Stimulated activated naive CD8-positive, alpha-beta T cell treated with anti-CD3 and anti-CD28 coated beads, Interleukin-15, Interleukin-2, amounts not matched to agents 100 ng/mL and 50 ng/mL, for 24 hours (primary cell): ENCODE results near the gene DCTN3.
"Not testable (repeated sequence)": the region's sequence is repeated elsewhere in the genome, so short reads cannot be mapped to it uniquely, and the experiment has no call there.

ENCODE experiments used
- H3K27ac Mint-ChIP-seq: one replicate; pipeline ENCODE4 v1.8.0; 2021; ENCODE audit warnings: mild to moderate bottlenecking, mixed read lengths
- H3K27me3 Mint-ChIP-seq: one replicate; pipeline ENCODE4 v1.8.0; 2021; ENCODE audit warnings: mixed read lengths
- H3K36me3 Mint-ChIP-seq: one replicate; pipeline ENCODE4 v1.8.0; 2021; ENCODE audit warnings: low read depth, mixed read lengths
- H3K4me1 Mint-ChIP-seq: one replicate; pipeline ENCODE4 v1.8.0; 2021; ENCODE audit warnings: low read depth, mixed read lengths
- H3K4me3 Mint-ChIP-seq: one replicate; pipeline ENCODE4 v1.8.0; 2021; ENCODE audit warnings: mild to moderate bottlenecking, mixed read lengths
- H3K9me3 Mint-ChIP-seq: one replicate; pipeline ENCODE4 v1.8.0; 2021; ENCODE audit warnings: mixed read lengths

DCTN3 gene

DNA sequence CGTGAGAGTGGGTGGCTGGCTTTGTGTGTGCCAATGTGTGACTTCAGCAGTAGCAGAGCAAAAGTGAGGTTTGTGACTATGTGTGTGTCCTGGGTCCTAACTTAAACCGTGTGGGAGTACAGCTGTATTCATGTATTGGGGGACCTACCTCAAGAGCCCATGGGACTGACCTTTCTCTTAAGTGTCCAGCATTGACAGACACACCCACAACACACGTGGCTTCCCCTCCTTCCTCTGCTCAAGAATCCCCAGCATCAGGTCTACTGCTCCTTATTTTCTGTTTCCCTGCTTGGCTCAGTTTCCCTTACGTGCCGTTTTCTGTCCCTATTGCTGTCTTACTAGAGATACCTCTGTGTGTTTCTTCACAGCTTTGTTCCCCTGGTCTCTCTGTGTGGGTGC lies 32.3 kb upstream of the DCTN3 start:
- Mint-ChIP-seq H3K4me1 (peaks cover 26% of the 10 kb centered on the region), H3K36me3 (peaks cover 17% of the 10 kb centered on the region), H3K4me3 (peak overlapping the region; percentile 15), H3K27ac (peak overlapping the region; percentile 69), H3K9me3 (no peaks in the 10 kb centered on the region), H3K27me3 (no peaks in the 10 kb centered on the region)

GRCh38 chr9:34651876-34652601 lies 31.7 kb upstream of the DCTN3 start, which contains the start of gene IL11RA:
Gene IL11RA, plus strand, starts transcription at chr9:34652185. Its CDS starts 3,033 bp downstream, at chr9:34655218.
- peaks cover 17% of the 10 kb centered on the region for H3K36me3 Mint-ChIP-seq
- peaks cover 32% of the 10 kb centered on the region for H3K4me1 Mint-ChIP-seq
- peak within 1 kb of the TSS; percentile 15 for H3K4me3 Mint-ChIP-seq
- H3K9me3 Mint-ChIP-seq = no peaks in the 10 kb centered on the region
- no peaks in the 10 kb centered on the region for H3K27me3 Mint-ChIP-seq
- peak within 1 kb of the TSS; percentile 69 for H3K27ac Mint-ChIP-seq

DNA sequence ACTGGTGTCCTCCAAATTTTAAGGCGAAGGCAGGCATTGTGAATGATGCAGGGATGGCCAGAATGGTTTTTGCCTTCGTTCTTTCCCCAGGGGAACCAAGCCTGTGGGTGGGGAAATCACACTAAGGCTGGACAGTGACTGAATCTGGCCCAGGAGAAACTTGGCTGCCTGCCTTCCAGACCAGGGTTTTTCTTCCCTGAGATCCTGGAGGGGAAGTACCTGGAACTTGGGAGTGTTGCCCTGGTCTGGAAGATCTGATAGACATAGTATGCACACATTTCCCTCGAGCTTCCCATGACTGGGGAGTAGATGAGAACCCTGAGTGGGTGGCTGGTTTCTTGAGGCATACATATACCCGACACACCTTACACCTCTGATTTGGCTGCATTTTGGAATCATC lies 31.0 kb upstream of the DCTN3 start:
- no peaks in the 10 kb centered on the region for H3K9me3 Mint-ChIP-seq
- peaks cover 17% of the 10 kb centered on the region for H3K36me3 Mint-ChIP-seq
- peaks cover 34% of the 10 kb centered on the region for H3K4me1 Mint-ChIP-seq
- H3K4me3 Mint-ChIP-seq = no peak overlapping the region
- no peak overlapping the region for H3K27ac Mint-ChIP-seq
- no peaks in the 10 kb centered on the region for H3K27me3 Mint-ChIP-seq

- H3K4me1 Mint-ChIP-seq = peaks cover 40% of the 10 kb centered on the region
- H3K36me3 Mint-ChIP-seq = peaks cover 17% of the 10 kb centered on the region
- no peaks in the 10 kb centered on the region for H3K27me3 Mint-ChIP-seq
- H3K4me3 Mint-ChIP-seq = no peak overlapping the region
- no peaks in the 10 kb centered on the region for H3K9me3 Mint-ChIP-seq
- no peak overlapping the region for H3K27ac Mint-ChIP-seq
Observed at GRCh38 chr9:34650816-34651215, 30.5 kb upstream of the DCTN3 start.

GRCh38 chr9:34648673-34649072 lies 28.4 kb upstream of the DCTN3 start:
- Mint-ChIP-seq H3K4me3 (peak overlapping the region; percentile 46), H3K4me1 (peaks cover 40% of the 10 kb centered on the region), H3K27me3 (no peaks in the 10 kb centered on the region), H3K9me3 (no peaks in the 10 kb centered on the region), H3K36me3 (peaks cover 17% of the 10 kb centered on the region), H3K27ac (peak overlapping the region; percentile 18)

DNA sequence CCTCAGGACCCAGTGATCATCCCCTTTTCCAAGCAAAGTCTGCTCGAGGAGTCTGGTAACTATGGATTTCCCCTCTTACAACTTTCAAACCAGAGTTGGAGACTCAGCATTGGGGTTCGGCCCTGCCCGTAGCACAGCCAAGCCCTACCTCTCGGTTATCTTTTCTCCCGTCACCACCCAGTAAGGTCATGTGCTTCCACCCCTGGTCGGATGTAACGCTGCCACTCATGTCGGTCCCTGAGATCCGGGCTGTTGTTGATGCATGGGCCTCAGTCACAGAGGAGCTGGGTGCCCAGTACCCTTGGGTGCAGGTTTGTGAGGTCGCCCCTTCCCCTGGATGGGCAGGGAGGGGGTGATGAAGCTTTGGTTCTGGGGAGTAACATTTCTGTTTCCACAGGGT lies 27.4 kb upstream of the DCTN3 start:
- H3K27me3 Mint-ChIP-seq = no peaks in the 10 kb centered on the region
- no peaks in the 10 kb centered on the region for H3K9me3 Mint-ChIP-seq
- H3K4me1 Mint-ChIP-seq = peaks cover 33% of the 10 kb centered on the region
- peak overlapping the region; percentile 92 for H3K4me3 Mint-ChIP-seq
- peaks cover 17% of the 10 kb centered on the region for H3K36me3 Mint-ChIP-seq
- peak overlapping the region; percentile 88 for H3K27ac Mint-ChIP-seq

GRCh38 chr9:34647084-34647403 lies 26.7 kb upstream of the DCTN3 start:
- Mint-ChIP-seq H3K4me1 (peaks cover 27% of the 10 kb centered on the region), H3K9me3 (no peaks in the 10 kb centered on the region), H3K27me3 (no peaks in the 10 kb centered on the region), H3K27ac (peak overlapping the region; percentile 88), H3K36me3 (peaks cover 17% of the 10 kb centered on the region), H3K4me3 (peak overlapping the region; percentile 92)

- peak within 1 kb of the TSS; percentile 92 for H3K4me3 Mint-ChIP-seq
- no peaks in the 10 kb centered on the region for H3K27me3 Mint-ChIP-seq
- H3K4me1 Mint-ChIP-seq = peaks cover 26% of the 10 kb centered on the region
- H3K27ac Mint-ChIP-seq = peak within 1 kb of the TSS; percentile 88
- H3K36me3 Mint-ChIP-seq = peaks cover 17% of the 10 kb centered on the region
- no peaks in the 10 kb centered on the region for H3K9me3 Mint-ChIP-seq
Observed at GRCh38 chr9:34646211-34647083, 26.2 kb upstream of the DCTN3 start, which contains the start of gene GALT. Gene GALT, plus strand, starts transcription at chr9:34646675. Its CDS starts 30 bp downstream, at chr9:34646705.

- no peaks in the 10 kb centered on the region for H3K9me3 Mint-ChIP-seq
- no peak overlapping the region for H3K27ac Mint-ChIP-seq
- H3K4me3 Mint-ChIP-seq = no peak overlapping the region
- H3K27me3 Mint-ChIP-seq = no peaks in the 10 kb centered on the region
- H3K36me3 Mint-ChIP-seq = peaks cover 16% of the 10 kb centered on the region
- peaks cover 26% of the 10 kb centered on the region for H3K4me1 Mint-ChIP-seq
Observed at GRCh38 chr9:34644766-34645314, 24.5 kb upstream of the DCTN3 start.

DNA sequence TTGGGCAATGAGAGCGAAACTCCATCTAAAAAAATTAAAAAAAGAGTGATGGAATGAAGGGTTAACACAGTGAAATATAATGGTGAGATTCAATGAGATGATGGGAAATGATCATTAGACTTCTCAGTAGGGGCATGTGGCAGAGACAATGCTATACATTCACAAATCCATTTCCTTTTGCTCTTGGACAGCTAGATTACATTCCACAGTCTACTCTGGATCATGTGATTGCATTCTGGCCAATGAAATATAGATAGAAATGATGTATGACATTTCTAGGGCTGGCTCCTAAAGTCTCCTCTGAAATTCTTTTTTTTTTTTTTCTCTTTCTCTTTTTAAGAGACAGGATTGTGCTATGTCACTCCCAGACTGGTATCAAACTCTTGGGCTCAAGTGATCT lies 22.4 kb upstream of the DCTN3 start:
- H3K36me3 Mint-ChIP-seq = no peaks in the 10 kb centered on the region
- peaks cover 28% of the 10 kb centered on the region for H3K4me1 Mint-ChIP-seq
- no peak overlapping the region for H3K4me3 Mint-ChIP-seq
- H3K27ac Mint-ChIP-seq = no peak overlapping the region
- H3K9me3 Mint-ChIP-seq = no peaks in the 10 kb centered on the region
- no peaks in the 10 kb centered on the region for H3K27me3 Mint-ChIP-seq

- not testable (repeated sequence) for H3K27ac Mint-ChIP-seq, H3K4me3 Mint-ChIP-seq, H3K9me3 Mint-ChIP-seq, H3K27me3 Mint-ChIP-seq
- H3K36me3 Mint-ChIP-seq = peaks cover 16% of the 10 kb centered on the region
- H3K4me1 Mint-ChIP-seq = peaks cover 32% of the 10 kb centered on the region
Observed at GRCh38 chr9:34639322-34639721, 19.0 kb upstream of the DCTN3 start.

DNA sequence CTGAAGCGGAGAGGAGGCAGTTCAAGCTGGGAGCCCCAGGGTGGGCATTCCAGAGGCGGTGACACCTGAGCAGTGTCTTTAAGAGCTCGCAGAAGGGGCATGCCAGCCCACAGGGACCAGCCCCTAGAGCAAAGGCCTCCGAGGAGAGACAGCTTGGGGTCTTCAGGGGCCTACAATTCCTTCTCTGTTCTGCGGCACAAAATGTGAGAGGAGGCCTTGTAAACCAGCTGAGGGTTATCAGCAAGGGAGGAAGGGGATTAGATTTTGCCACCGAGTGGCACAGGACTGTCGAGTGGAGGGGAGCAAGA lies 17.8 kb upstream of the DCTN3 start:
- Mint-ChIP-seq H3K27me3 (no peaks in the 10 kb centered on the region), H3K9me3 (no peaks in the 10 kb centered on the region), H3K4me1 (peaks cover 38% of the 10 kb centered on the region), H3K27ac (peak overlapping the region; percentile 96), H3K4me3 (peak overlapping the region; percentile 97), H3K36me3 (peaks cover 22% of the 10 kb centered on the region)

- Mint-ChIP-seq H3K36me3 (peaks cover 22% of the 10 kb centered on the region), H3K27ac (peak within 1 kb of the TSS; percentile 96)
Observed at GRCh38 chr9:34637356-34638137, 17.3 kb upstream of the DCTN3 start, which contains the start of gene SIGMAR1. Gene SIGMAR1, minus strand, starts transcription at chr9:34637787. Its CDS starts 90 bp downstream, at chr9:34637697.

GRCh38 chr9:34636791-34637355 lies 16.6 kb upstream of the DCTN3 start:
- H3K27ac Mint-ChIP-seq = peak overlapping the region; percentile 96
- H3K9me3 Mint-ChIP-seq = no peaks in the 10 kb centered on the region
- peaks cover 38% of the 10 kb centered on the region for H3K4me1 Mint-ChIP-seq
- H3K27me3 Mint-ChIP-seq = no peaks in the 10 kb centered on the region
- H3K4me3 Mint-ChIP-seq = peak overlapping the region; percentile 97
- peaks cover 22% of the 10 kb centered on the region for H3K36me3 Mint-ChIP-seq

More at GRCh38 chr9:34637356-34638137, 17.3 kb upstream of the DCTN3 start, which contains the start of gene SIGMAR1:
- Mint-ChIP-seq H3K27me3 (no peaks in the 10 kb centered on the region), H3K4me1 (peaks cover 38% of the 10 kb centered on the region), H3K4me3 (peak within 1 kb of the TSS; percentile 97), H3K9me3 (no peaks in the 10 kb centered on the region)
